Measurements from ENCODE around the gene LGALS7. TPM values are rescaled to one million over a fixed set of nuclear protein-coding genes. Genes with fewer than 3 reads are reported as not detected.
A peak's percentile ranks its signal among the peaks of the same experiment; 100 is the strongest.

LGALS7 gene
- total and polyA plus RNA-seq, 7 donors, result not detected

DNA sequence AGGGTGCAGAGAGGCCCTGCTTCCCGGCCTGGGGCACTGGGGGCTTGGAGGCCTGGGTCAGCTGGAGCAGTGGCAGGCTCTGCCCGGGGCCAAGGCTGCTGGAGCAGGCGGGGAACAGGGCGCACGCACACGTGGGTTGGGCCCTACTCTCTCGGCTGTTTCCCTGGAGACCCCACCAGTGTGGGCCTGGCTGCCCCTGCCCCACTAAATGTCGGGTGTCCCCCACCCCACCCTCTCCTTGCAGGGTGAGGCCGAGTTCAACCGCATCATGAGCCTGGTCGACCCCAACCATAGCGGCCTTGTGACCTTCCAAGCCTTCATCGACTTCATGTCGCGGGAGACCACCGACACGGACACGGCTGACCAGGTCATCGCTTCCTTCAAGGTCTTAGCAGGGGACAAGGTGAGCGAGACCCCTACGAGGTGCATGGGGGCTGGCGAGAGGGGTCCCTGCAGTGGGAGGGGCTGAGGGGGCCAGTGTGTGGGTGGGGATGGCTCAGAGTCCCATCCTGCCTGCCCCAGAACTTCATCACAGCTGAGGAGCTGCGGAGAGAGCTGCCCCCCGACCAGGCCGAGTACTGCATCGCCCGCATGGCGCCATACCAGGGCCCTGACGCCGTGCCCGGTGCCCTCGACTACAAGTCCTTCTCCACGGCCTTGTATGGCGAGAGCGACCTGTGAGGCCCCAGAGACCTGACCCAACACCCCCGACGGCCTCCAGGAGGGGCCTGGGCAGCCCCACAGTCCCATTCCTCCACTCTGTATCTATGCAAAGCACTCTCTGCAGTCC, 44.4 kb downstream of the LGALS7 start:
- peaks cover 8% of the 10 kb centered on the region for H3K4me1 ChIP-seq
- TF ChIP-seq, protein P1, sequence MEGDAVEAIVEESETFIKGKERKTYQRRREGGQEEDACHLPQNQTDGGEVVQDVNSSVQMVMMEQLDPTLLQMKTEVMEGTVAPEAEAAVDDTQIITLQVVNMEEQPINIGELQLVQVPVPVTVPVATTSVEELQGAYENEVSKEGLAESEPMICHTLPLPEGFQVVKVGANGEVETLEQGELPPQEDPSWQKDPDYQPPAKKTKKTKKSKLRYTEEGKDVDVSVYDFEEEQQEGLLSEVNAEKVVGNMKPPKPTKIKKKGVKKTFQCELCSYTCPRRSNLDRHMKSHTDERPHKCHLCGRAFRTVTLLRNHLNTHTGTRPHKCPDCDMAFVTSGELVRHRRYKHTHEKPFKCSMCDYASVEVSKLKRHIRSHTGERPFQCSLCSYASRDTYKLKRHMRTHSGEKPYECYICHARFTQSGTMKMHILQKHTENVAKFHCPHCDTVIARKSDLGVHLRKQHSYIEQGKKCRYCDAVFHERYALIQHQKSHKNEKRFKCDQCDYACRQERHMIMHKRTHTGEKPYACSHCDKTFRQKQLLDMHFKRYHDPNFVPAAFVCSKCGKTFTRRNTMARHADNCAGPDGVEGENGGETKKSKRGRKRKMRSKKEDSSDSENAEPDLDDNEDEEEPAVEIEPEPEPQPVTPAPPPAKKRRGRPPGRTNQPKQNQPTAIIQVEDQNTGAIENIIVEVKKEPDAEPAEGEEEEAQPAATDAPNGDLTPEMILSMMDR (IDR thresholded peaks at IDR 0.05), result no peak

DNA sequence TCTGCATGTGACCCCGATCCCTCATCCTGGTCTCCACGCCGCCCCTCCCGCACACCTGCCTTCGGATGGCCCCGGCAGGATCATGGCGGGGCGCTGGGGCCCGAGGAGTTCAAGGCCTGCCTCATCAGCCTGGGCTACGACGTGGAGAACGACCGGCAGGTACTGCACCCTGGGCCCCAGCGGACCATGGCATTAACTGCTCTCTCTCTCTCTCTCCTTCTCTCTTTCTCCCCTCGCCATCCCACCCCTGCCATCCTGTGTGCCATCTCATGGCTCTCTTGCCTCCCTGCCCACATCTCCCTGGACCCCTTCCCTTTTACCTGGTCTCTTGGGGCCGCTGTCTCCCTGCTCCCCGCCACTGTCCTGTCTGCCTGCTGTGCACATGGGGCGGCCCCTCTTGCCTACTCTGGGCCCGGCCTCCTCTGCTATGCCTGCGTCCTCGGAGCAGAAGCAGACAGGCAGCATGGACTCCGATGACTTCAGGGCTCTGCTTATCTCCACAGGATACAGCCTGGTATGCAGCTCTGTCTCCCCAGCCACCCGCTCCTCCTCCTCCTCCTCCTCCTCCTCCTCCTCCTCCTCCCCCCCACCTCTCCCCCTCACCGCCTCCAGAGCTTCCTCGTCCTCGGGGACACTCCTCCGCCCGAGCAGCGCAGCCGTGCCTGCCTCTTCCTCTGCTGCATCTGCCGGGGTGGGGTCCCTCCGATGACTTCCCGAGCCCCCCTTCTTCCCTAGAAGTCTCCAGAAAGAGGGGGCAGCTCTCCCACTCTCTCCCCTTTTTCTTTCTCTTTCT, 45.3 kb downstream of the LGALS7 start:
- peak overlapping the region; percentile 53 for H3K27ac ChIP-seq
- H3K36me3 ChIP-seq (ENCODE audit: insufficient read depth in 1 of 2, low read depth in 1 of 2), result peaks cover 4 to 87% of the 10 kb centered on the region in 2 donors
- ATAC-seq (no peak), DNase-seq (no peak)
- no peak overlapping the region for H3K4me3 ChIP-seq
- H3K4me1 ChIP-seq, result peaks cover 8% of the 10 kb centered on the region
- 78 to 87% (median 85%) methylated on average over 23 to 30 of the region's 33 CpGs for WGBS, 3 donors
- intact Hi-C loops (cut with DNase I), result no loop called here
- TF ChIP-seq, protein P1 (IDR thresholded peaks at IDR 0.05), result no peak
- H3K9me3 ChIP-seq, result no peaks in the 10 kb centered on the region
- H3K27me3 ChIP-seq (ENCODE audit: insufficient read depth in 3 of 3, low read length in 2 of 3), result no peaks in the 10 kb centered on the region

More for the DNA sequence above, 44.4 kb downstream of the LGALS7 start:
- no peaks in the 10 kb centered on the region for H3K27me3 ChIP-seq (ENCODE audit: insufficient read depth in 3 of 3, low read length in 2 of 3)
- intact Hi-C loops (cut with DNase I), result no loop called here
- ATAC-seq (no peak), DNase-seq (peak in 1 of 2 donors; percentile 50)
- no peak overlapping the region for H3K4me3 ChIP-seq
- H3K36me3 ChIP-seq (ENCODE audit: insufficient read depth in 1 of 2, low read depth in 1 of 2), result peaks cover 4 to 78% of the 10 kb centered on the region in 2 donors
- no peaks in the 10 kb centered on the region for H3K9me3 ChIP-seq
- no peak overlapping the region for H3K27ac ChIP-seq
- WGBS, 3 donors, result 81 to 86% (median 84%) methylated on average over 36 to 37 of the region's 37 CpGs

DNA sequence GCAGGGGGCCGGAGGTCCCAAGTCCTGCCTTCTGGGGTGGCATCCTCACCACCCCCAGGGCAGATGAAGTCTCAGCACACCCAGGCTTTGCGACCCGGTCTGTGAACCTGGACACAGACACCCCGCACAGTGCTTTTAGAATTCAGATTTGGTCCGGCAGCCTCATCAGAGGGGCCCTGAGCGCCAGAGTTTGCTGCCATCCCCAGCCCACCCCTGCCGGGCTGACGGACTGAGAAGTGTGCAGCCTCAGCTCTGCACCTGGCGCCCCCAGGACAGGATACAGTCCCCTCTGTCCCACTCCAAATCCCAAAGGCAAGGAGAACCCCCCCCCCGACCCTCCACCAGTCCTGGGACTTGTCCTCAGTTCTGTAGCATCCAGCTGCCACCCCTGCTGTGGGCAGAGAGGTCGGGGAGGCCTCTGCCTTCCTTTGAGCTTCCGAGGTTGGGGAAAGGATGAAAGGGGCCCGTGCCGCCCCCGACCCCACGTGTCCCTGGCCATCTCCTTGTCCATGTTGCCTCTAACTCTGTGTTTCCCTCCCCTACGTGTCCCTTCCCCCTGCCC, 45.9 kb downstream of the LGALS7 start:
- TF ChIP-seq, protein P1 (IDR thresholded peaks at IDR 0.05), result no peak
- Histone ChIP-seq H3K4me1 (peaks cover 8% of the 10 kb centered on the region), H3K36me3 (ENCODE audit: insufficient read depth in 1 of 2, low read depth in 1 of 2) (peaks cover 4 to 93% of the 10 kb centered on the region in 2 donors), H3K9me3 (no peaks in the 10 kb centered on the region), H3K4me3 (no peak overlapping the region), H3K27ac (peak overlapping the region; percentile 53), H3K27me3 (ENCODE audit: insufficient read depth in 3 of 3, low read length in 2 of 3) (no peaks in the 10 kb centered on the region)
- DNase-seq (no peak), ATAC-seq (no peak)
- 89 to 91% (median 89%) methylated on average over 16 to 17 of the region's 17 CpGs for WGBS, 3 donors
- intact Hi-C loops (cut with DNase I), result no loop called here

DNA sequence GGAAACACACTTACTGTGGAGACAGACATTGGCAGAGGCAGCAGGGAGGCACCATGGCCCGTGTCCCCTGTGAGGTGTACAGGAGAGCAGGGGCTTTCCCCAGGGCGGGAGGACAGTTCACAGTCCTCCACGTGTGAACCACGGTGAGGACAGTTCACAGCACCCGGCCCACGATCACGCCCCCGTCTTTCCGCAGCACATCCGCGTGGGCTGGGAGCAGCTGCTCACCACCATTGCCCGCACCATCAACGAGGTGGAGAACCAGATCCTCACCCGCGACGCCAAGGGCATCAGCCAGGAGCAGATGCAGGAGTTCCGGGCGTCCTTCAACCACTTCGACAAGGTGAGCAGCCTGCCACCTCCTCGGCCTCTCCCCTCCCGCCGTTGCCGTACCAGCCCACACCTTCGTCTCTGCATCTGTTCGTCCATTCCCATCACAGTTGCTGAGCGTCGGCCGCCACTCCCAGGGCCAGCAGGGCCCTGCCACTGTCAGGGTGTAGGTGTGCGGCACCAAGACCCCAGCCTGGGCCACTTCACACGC, 46.5 kb downstream of the LGALS7 start:
- TF ChIP-seq, protein P1 (IDR thresholded peaks at IDR 0.05), result no peak
- intact Hi-C loops (cut with DNase I), result no loop called here
- no peak for ATAC-seq
- Histone ChIP-seq H3K27me3 (ENCODE audit: insufficient read depth in 3 of 3, low read length in 2 of 3) (no peaks in the 10 kb centered on the region), H3K9me3 (no peaks in the 10 kb centered on the region), H3K4me3 (no peak overlapping the region), H3K4me1 (peaks cover 7% of the 10 kb centered on the region), H3K27ac (no peak overlapping the region), H3K36me3 (ENCODE audit: insufficient read depth in 1 of 2, low read depth in 1 of 2) (peaks cover 4 to 96% of the 10 kb centered on the region in 2 donors)
- no peak for DNase-seq
- 79 to 83% (median 80%) methylated on average over 28 to 30 of the region's 30 CpGs for WGBS, 3 donors

All from psoas muscle (tissue), 8 donors.